Gastrocnemius medialis (tissue), 4 donors: ENCODE results near the gene MAP3K5. TPM values are rescaled to one million over a fixed set of nuclear protein-coding genes. Genes with fewer than 3 reads are reported as not detected.

ENCODE experiments used
- ATAC-seq, 2 donors: fragments of 150-250 bp; one replicate each; pipeline ENCODE4 v1.9.1; 2016
- DNase-seq, 2 donors: peaks; one replicate each; pipeline ENCODE4 v3.0.0-alpha.2; 2019
- H3K27ac ChIP-seq, 4 donors: fragments of 200-600 bp; sonication (generic); 1 replicate in 1 of 4; 2 replicates in 3 of 4; pipeline ENCODE4 v1.5.1; 2016 to 2018; ENCODE audit warnings: mild to moderate bottlenecking in 2 of 4, moderate library complexity in 1 of 4
- H3K27me3 ChIP-seq, 3 donors: fragments of 200-600 bp; sonication (generic) in 2 of 3; 1 replicate in 1 of 3; 2 replicates in 2 of 3; pipeline versions ENCODE4 v1.5.1 to v1.6.0; 2016 to 2019; ENCODE audit warnings: mild to moderate bottlenecking in 1 of 3, moderate library complexity in 1 of 3
- H3K36me3 ChIP-seq, 2 donors: fragments of 200-600 bp; sonication (generic) in 1 of 2; one replicate each; pipeline ENCODE4 v1.5.1; 2017 to 2018
- H3K4me1 ChIP-seq, 2 donors: fragments of 200-600 bp; sonication (generic) in 1 of 2; one replicate each; pipeline ENCODE4 v1.5.1; 2016 to 2017; ENCODE audit warnings: mild to moderate bottlenecking in 2 of 2
- H3K4me3 ChIP-seq, 4 donors: fragments of 200-600 bp; sonication (generic) in 3 of 4; 1 replicate in 1 of 4; 2 replicates in 3 of 4; pipeline ENCODE4 v1.5.1; 2016 to 2019; ENCODE audit warnings: mild to moderate bottlenecking in 2 of 4
- H3K9me3 ChIP-seq, 3 donors: fragments of 200-600 bp; sonication (generic) in 2 of 3; 1 replicate in 1 of 3; 2 replicates in 2 of 3; pipeline ENCODE4 v1.5.1; 2016 to 2019
- CTCF ChIP-seq, 5 experiments: fragments of 450-650 bp in 3 of 5; fragments of 200-600 bp in 2 of 5; sonication (generic) in 2 of 5; IDR thresholded peaks in 4 of 5; conservative IDR thresholded peaks in 1 of 5; 1 replicate in 4 of 5; 2 replicates in 1 of 5; pipeline ENCODE4 v1.5.1; 2016 to 2019; ENCODE audit warnings: antibody characterized with exemption in 5 of 5, mild to moderate bottlenecking in 3 of 5, moderate library complexity in 3 of 5
- POLR2A ChIP-seq, 2 donors: fragments of 450-650 bp; IDR thresholded peaks; one replicate each; pipeline ENCODE4 v1.6.1; 2017; ENCODE audit warnings: antibody characterized with exemption in 2 of 2, mild to moderate bottlenecking in 2 of 2, moderate library complexity in 2 of 2
- in situ Hi-C, 4 donors: fragments of 200-750 bp; cut with MboI; loops; one replicate each; pipeline versions ENCODE4 v1.15.0 to v1.8.0; 2017; ENCODE audit warnings: low sequenced_read_pairs in 4 of 4
- intact Hi-C: fragments of 100-400 bp; cut with DNase I; formaldehyde crosslinking; loops from one replicate; pipeline ENCODE4 v1.15.1; 2023; ENCODE audit warnings: low total_unique reads
- total RNA-seq, 4 donors: library from RNA; depleted of rRNA; stranded (reverse); fragments of >200 nt; gene quantifications; one replicate each; pipeline versions ENCODE4 v1.1.0 to v1.2.3, GENCODE V29; 2016

Gene MAP3K5
- total RNA-seq, 4 donors from 2014 or later, result 2.9 to 46.9 (median 4.9) TPM

GRCh38 chr6:136779682-136780081 lies 12.6 kb downstream of the MAP3K5 start:
- no peak for DNase-seq
- ATAC-seq, result no peak

GRCh38 chr6:136777651-136778050 lies 14.6 kb downstream of the MAP3K5 start:
- in situ Hi-C loops (no loop called here), intact Hi-C loops (no loop called here)
- Histone ChIP-seq H3K4me1 (peaks cover 22 to 55% of the 10 kb centered on the region in 2 donors), H3K4me3 (no peak overlapping the region), H3K27ac (no peak overlapping the region), H3K9me3 (no peaks in the 10 kb centered on the region), H3K36me3 (no peaks in the 10 kb centered on the region), H3K27me3 (no peaks in the 10 kb centered on the region)
- ATAC-seq, result no peak
- DNase-seq, result no peak
- no peak for TF ChIP-seq POLR2A (IDR thresholded peaks at IDR 0.05)
- TF ChIP-seq CTCF (IDR thresholded peaks at IDR 0.05 in 4 of 5, conservative IDR thresholded peaks at IDR 0.05 in 1 of 5), result no peak

More at GRCh38 chr6:136779682-136780081, 12.6 kb downstream of the MAP3K5 start:
- Histone ChIP-seq H3K4me3 (no peak overlapping the region), H3K4me1 (peaks cover 9 to 46% of the 10 kb centered on the region in 2 donors), H3K27me3 (no peaks in the 10 kb centered on the region), H3K9me3 (no peaks in the 10 kb centered on the region), H3K27ac (no peak overlapping the region), H3K36me3 (no peaks in the 10 kb centered on the region)
- TF ChIP-seq POLR2A (IDR thresholded peaks at IDR 0.05), result no peak
- no peak for TF ChIP-seq CTCF (IDR thresholded peaks at IDR 0.05 in 4 of 5, conservative IDR thresholded peaks at IDR 0.05 in 1 of 5)
- intact Hi-C loops, result no loop called here
- in situ Hi-C loops, result no loop called here

GRCh38 chr6:136775548-136775947 lies 16.7 kb downstream of the MAP3K5 start:
- H3K27me3 ChIP-seq, result no peaks in the 10 kb centered on the region
- in situ Hi-C loops, result no loop called here
- no peaks in the 10 kb centered on the region for H3K36me3 ChIP-seq
- TF ChIP-seq POLR2A (IDR thresholded peaks at IDR 0.05) (no peak), CTCF (IDR thresholded peaks at IDR 0.05 in 4 of 5, conservative IDR thresholded peaks at IDR 0.05 in 1 of 5) (no peak)
- no peaks in the 10 kb centered on the region for H3K9me3 ChIP-seq
- intact Hi-C loops, result loop anchor here (2.0 kb wide), 1 partner anchor 13 kb away; no protein-coding TSS in a partner anchor
- H3K4me3 ChIP-seq, result no peak overlapping the region
- H3K27ac ChIP-seq, result peak overlapping the region in 1 of 4 donors; percentile 27
- DNase-seq (no peak), ATAC-seq (no peak)
- peaks cover 23 to 47% of the 10 kb centered on the region in 2 donors for H3K4me1 ChIP-seq

GRCh38 chr6:136775081-136775480 lies 17.2 kb downstream of the MAP3K5 start:
- ATAC-seq, result no peak

More at GRCh38 chr6:136775081-136775480, 17.2 kb downstream of the MAP3K5 start:
- no peak for DNase-seq
- TF ChIP-seq CTCF (IDR thresholded peaks at IDR 0.05 in 4 of 5, conservative IDR thresholded peaks at IDR 0.05 in 1 of 5) (no peak), POLR2A (IDR thresholded peaks at IDR 0.05) (no peak)
- Histone ChIP-seq H3K4me3 (no peak overlapping the region), H3K27me3 (no peaks in the 10 kb centered on the region), H3K9me3 (no peaks in the 10 kb centered on the region), H3K4me1 (peaks cover 23 to 47% of the 10 kb centered on the region in 2 donors), H3K36me3 (no peaks in the 10 kb centered on the region), H3K27ac (peak overlapping the region in 1 of 4 donors; percentile 27)
- in situ Hi-C loops, result no loop called here
- intact Hi-C loops, result loop anchor here (2.0 kb wide), 1 partner anchor 14 kb away; no protein-coding TSS in a partner anchor
